HUES48 (cell line): ENCODE results near the gene ATXN1.

Experiments used
- H3K27ac ChIP-seq: one replicate; pipeline ENCODE4 v1.7.0; 2013; ENCODE audit warnings: low read depth, low read length, inconsistent platforms
- H3K27me3 ChIP-seq: 2 replicates; pipeline ENCODE4 v1.6.1; 2013; ENCODE audit warnings: mild to moderate bottlenecking, low read length; ENCODE audit not compliant: control insufficient read depth, insufficient read depth
- H3K36me3 ChIP-seq: 2 replicates; pipeline ENCODE4 v1.6.1; 2013; ENCODE audit warnings: low read length; ENCODE audit not compliant: control insufficient read depth, insufficient read depth
- H3K4me1 ChIP-seq: 2 replicates; pipeline ENCODE4 v1.6.1; 2013; ENCODE audit warnings: mild to moderate bottlenecking, low read length; ENCODE audit not compliant: control insufficient read depth, insufficient read depth
- H3K4me3 ChIP-seq: 2 replicates; pipeline ENCODE4 v1.5.1; 2013; ENCODE audit warnings: mild to moderate bottlenecking, low read depth, low read length
- H3K9ac ChIP-seq: 2 replicates; pipeline ENCODE4 v1.6.1; 2013; ENCODE audit warnings: mild to moderate bottlenecking, low read depth, low read length, moderate library complexity
- H3K9me3 ChIP-seq: 2 replicates; pipeline ENCODE4 v1.6.1; 2013; ENCODE audit warnings: low read length; ENCODE audit not compliant: control insufficient read depth, insufficient read depth

Gene ATXN1

DNA sequence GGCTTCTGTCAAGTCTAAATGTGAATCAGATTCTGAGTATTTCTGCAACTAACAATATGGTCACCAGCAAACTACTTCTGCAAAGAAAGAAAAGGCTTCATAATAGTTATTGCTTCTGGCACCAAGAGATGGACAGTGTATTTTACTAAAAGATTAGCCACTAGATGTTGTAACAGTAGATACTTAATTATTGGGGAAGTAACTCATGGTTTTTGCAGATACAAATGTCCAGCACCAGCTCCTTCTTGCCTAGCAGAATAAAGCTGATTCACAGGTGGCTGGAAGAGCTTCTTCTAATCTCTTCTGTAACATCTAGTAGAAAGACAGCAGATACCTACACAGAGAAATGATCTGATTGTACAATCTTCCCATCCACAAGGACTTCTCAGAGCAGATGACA lies 21.2 kb downstream of the ATXN1 start:
- no peak overlapping the region for H3K9ac ChIP-seq
- no peak overlapping the region for H3K4me3 ChIP-seq
- no peak overlapping the region for H3K27ac ChIP-seq
- no peaks in the 10 kb centered on the region for H3K27me3 ChIP-seq
- H3K9me3 ChIP-seq = no peaks in the 10 kb centered on the region
- H3K36me3 ChIP-seq = no peaks in the 10 kb centered on the region
- peaks cover 16% of the 10 kb centered on the region; the same call in 1 of the 2 replicates for H3K4me1 ChIP-seq

DNA sequence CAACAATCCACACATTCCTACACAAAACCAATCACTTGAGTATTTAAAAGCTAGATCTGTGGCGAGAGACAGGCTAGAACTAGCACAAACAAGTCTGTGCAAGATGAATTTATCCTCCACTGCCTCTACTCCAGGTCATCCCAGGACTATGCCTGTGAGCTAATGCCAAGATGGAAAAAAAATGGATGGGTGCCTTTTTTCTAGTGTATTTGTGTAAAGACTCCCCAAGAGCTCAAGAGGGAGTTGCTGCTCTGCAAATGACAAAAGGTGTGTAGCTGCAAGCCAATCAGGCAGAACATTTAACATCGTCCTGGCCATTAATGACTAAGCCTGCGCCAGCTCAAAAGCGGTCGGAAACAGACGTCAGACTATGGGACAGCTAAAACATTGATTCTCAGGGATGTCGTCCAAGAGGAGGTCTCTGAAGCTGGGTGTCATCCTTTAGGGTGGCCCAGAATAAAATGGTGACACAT lies 21.9 kb downstream of the ATXN1 start:
- H3K36me3 ChIP-seq = no peaks in the 10 kb centered on the region
- no peaks in the 10 kb centered on the region for H3K27me3 ChIP-seq
- no peak overlapping the region for H3K9ac ChIP-seq
- peaks cover 15% of the 10 kb centered on the region; the same call in 1 of the 2 replicates for H3K4me1 ChIP-seq
- no peak overlapping the region for H3K4me3 ChIP-seq
- no peak overlapping the region for H3K27ac ChIP-seq
- no peaks in the 10 kb centered on the region for H3K9me3 ChIP-seq

DNA sequence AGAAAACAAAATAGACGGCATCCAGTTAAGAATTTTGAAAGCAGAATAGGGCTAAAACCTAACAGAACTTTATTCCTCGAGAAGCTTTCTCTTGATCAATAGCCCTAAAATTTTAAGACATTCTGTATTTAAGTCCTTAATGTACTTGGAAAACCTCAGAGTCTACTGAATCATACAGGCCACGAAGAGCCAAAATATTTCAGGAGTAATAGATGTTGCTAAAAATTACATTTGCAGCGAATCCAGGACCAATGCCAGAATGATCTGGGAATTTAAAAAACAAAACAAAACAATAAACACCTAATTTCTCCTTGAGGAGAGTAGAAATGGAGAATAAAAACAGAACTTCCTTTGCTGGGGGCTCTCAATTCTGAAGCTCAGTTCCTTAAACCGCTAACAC lies 23.3 kb downstream of the ATXN1 start:
- Histone ChIP-seq H3K9ac (no peak overlapping the region), H3K4me3 (no peak overlapping the region), H3K27me3 (no peaks in the 10 kb centered on the region), H3K27ac (no peak overlapping the region), H3K4me1 (peaks cover 15% of the 10 kb centered on the region; the same call in 1 of the 2 replicates), H3K36me3 (no peaks in the 10 kb centered on the region), H3K9me3 (no peaks in the 10 kb centered on the region)

DNA sequence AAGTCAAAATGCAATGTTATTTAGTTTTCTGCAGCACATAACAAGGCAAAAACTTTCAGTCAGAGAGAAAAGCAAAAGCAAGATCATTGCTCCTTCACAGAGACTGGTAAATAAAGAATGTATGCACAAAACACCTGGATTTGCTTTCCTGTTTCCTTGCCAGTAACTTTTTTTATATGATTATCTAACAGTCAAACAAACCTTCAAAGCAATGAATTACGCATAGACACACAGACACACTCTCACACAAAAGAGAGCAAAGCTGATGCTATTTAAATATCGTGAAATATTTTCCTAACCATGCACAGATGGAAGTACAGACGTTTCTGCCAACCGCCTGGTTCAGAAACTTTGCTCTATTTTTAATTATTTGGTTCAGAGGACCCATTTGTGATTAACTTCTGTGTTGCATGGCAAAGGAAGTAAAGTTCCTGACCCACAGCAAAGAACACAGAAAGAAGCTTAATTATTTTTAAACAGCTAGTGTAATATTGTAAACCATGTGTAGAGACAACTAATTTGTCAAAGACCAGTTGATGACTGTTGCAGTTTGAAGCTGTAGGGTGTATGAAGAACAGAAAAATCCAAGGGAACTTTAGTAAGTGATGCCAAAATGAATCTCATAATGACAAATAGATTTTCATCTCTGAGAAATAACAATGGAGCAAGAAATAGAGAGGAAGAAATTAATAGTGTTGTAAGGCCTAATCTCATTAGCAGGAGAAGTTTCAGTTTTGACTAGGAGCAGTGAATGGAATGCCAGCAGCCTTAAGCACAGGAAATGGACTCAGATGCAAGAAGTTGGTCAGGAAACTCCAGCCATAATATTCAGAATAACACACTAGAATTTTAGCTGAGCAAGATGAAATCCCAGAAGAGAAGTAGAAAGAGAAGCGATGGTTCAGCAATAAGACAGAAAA lies 24.1 kb downstream of the ATXN1 start:
- H3K9me3 ChIP-seq = no peaks in the 10 kb centered on the region
- no peak overlapping the region for H3K27ac ChIP-seq
- no peaks in the 10 kb centered on the region for H3K36me3 ChIP-seq
- no peak overlapping the region for H3K4me3 ChIP-seq
- no peak overlapping the region for H3K9ac ChIP-seq
- no peaks in the 10 kb centered on the region for H3K27me3 ChIP-seq
- peaks cover 15% of the 10 kb centered on the region; the same call in 1 of the 2 replicates for H3K4me1 ChIP-seq

DNA sequence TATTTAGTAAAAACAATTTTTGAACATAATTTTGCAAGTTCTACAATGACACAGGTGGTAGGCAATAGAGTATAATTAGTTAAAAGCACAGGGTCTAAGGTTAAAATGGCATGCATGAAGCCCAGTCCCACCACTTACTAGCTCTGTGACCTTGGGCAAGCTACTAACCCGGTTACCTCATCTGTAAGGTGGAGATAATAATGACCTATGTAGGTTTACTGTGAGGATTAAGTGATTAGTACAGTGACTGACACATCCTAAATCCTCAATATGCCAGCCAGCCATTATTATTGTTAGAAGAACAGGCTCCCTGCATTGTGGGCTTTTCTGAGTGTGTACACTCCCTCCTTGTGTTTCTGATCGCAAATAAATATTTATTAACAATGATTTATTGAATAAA lies 26.2 kb downstream of the ATXN1 start:
- H3K4me3 ChIP-seq = no peak overlapping the region
- no peak overlapping the region for H3K9ac ChIP-seq
- no peak overlapping the region for H3K27ac ChIP-seq
- no peaks in the 10 kb centered on the region for H3K36me3 ChIP-seq
- H3K27me3 ChIP-seq = no peaks in the 10 kb centered on the region
- H3K9me3 ChIP-seq = no peaks in the 10 kb centered on the region
- peaks cover 15% of the 10 kb centered on the region; the same call in 1 of the 2 replicates for H3K4me1 ChIP-seq

DNA sequence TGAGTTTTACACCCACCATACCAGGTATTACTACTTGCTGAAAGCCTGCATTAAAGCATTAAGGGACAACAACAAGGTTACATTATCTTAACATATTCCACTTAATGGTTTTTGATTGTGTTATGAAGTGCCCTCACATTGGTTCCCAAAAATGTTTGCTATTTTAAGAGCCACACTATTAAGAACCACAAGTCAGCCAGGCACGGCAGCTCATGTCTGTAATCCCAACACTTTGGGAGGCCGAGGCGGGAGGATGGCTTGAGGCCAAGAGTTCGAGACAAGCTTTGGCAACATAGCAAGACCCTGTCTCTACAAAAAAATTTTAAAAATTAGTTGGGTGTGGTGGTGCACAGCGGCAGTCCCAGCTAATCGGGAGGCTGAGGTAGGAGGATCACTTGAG lies 28.2 kb downstream of the ATXN1 start:
- no peaks in the 10 kb centered on the region for H3K27me3 ChIP-seq
- no peak overlapping the region for H3K9ac ChIP-seq
- H3K36me3 ChIP-seq = no peaks in the 10 kb centered on the region
- no peak overlapping the region for H3K4me3 ChIP-seq
- H3K9me3 ChIP-seq = no peaks in the 10 kb centered on the region
- no peak overlapping the region for H3K27ac ChIP-seq
- peaks cover 15% of the 10 kb centered on the region; the same call in 1 of the 2 replicates for H3K4me1 ChIP-seq

DNA sequence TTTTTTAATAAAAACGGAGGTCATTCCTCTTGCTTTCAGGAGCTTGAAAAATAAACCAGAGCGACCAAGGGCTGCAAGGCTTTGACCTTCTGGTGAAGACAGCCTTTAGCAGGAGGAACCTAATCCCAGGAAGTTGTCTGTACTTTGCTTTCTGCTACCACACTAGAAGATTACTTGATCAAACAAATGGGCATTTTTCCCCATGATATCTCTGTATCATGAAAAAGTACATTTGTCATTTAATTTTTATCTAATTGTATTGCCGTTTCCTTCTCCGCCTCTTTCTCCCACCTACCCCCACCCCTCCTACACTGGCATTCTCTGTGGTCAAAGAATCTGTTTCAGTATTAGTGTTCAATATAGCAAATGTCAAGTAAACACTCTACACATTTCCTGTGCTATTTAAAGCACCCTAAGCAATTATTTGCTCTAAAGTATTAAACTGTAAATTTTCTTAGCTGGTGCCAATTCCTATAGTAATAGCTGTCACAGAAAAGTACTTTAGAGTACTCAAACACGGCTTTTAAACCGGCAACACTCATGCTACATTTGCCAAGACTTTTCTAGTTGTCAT lies 29.7 kb downstream of the ATXN1 start:
- Histone ChIP-seq H3K4me3 (no peak overlapping the region), H3K36me3 (no peaks in the 10 kb centered on the region), H3K9me3 (no peaks in the 10 kb centered on the region), H3K4me1 (0 out of 2 replicates have a peak, but pooled peaks cover 2% of the 10 kb centered on the region), H3K9ac (no peak overlapping the region), H3K27ac (no peak overlapping the region), H3K27me3 (no peaks in the 10 kb centered on the region)

DNA sequence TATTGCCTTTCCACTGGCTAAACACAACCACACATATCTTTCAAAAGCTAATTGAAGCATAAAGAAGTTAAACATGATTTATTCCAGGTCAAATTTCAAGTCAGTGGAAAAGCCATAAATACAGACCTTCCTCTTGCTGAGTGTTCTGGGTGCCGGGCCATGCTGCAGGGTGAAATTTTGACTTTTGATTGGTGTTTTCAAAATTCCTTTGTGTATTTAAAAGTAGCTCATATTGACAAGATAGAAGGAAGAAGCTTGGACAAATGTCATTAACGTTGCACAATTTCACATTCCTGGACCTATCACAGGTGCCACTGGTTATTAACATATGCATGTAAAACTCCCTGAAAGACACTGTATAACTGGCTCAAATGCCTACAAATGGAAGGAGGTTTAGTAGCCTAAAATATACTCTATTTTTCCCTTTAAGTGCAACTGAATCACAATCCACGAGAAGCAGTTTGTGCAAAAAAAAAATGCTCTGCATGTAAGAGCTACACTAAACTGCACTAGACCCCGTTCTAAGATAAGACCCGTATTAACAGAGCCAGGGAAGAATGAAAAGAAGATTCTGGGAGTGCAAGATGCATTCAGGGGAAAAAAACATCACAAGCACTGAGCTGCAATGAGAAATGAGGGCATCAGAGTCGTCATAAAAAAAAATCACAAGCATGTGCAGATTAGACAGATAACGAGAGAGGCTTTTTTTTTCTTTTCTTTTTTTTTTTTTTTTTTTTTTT lies 30.4 kb downstream of the ATXN1 start:
- no peaks in the 10 kb centered on the region for H3K27me3 ChIP-seq
- no peaks in the 10 kb centered on the region for H3K36me3 ChIP-seq
- H3K9me3 ChIP-seq = no peaks in the 10 kb centered on the region
- no peak overlapping the region for H3K4me3 ChIP-seq
- H3K27ac ChIP-seq = no peak overlapping the region
- H3K4me1 ChIP-seq = no peaks in the 10 kb centered on the region
- H3K9ac ChIP-seq = no peak overlapping the region

DNA sequence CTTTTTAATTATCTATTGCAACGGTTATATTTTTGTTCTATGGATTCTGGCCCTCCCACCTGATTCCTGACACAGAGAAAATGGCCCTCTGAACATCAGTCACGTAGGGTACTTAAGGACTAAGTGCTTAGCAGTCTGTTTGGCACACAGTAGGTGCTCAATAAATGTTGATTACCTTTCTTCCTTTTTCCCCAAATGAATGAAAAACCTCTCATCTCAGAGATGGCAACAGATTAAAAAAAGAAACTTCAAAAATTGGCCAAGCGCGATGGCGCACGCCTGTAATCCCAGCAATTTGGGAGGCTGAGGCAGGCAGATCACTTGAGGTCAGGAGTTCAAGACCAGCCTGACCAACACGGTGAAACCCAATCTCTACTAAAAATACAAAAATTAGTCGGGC lies 31.5 kb downstream of the ATXN1 start:
- no peak overlapping the region for H3K27ac ChIP-seq
- H3K4me3 ChIP-seq = no peak overlapping the region
- no peaks in the 10 kb centered on the region for H3K36me3 ChIP-seq
- H3K9me3 ChIP-seq = no peaks in the 10 kb centered on the region
- H3K27me3 ChIP-seq = no peaks in the 10 kb centered on the region
- no peak overlapping the region for H3K9ac ChIP-seq
- H3K4me1 ChIP-seq = 0 out of 2 replicates have a peak, but pooled peaks cover 6% of the 10 kb centered on the region

DNA sequence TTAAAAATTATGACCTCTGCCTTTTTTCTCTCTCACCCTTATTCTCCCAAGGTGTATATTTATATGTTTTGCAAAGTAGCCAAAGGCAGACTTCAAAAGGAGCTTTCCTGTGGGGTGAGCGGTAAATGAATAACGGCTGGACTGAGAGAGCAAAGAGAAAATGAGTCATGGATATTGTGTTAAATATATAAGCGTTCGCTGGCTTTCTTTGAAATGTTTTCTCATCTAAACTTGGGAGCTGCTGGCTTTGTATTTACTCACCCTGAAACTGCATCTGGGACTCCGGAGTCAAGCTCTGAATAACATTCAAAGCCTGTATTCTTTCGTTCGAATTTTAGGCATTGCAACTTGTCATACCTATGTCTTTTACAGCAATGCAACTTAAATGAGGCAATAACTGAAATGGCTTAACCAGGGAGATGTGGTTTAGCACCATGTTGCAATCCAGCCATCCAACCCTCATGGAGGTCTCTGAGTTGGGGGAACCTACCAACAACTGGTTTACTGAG lies 32.0 kb downstream of the ATXN1 start:
- peaks cover 10% of the 10 kb centered on the region for H3K4me1 ChIP-seq
- no peaks in the 10 kb centered on the region for H3K36me3 ChIP-seq
- no peak overlapping the region for H3K4me3 ChIP-seq
- no peaks in the 10 kb centered on the region for H3K9me3 ChIP-seq
- H3K27ac ChIP-seq = no peak overlapping the region
- H3K27me3 ChIP-seq = no peaks in the 10 kb centered on the region
- no peak overlapping the region for H3K9ac ChIP-seq
